GM06990 (cell line): ENCODE measurements around the gene OTOP2.
"Not testable (repeated sequence)": the region's sequence is repeated elsewhere in the genome, so short reads cannot be mapped to it uniquely, and the experiment has no call there.

Experiments used
- DNase-seq: peaks from one replicate; pipeline ENCODE4 v3.0.0-alpha.2; 2011; ENCODE audit not compliant: insufficient read length; ENCODE audit errors: extremely low read depth
- H3K27me3 ChIP-seq: replicated peaks from 2 replicates; pipeline ENCODE4 v1.6.0; 2011; ENCODE audit warnings: low read length; ENCODE audit not compliant: control insufficient read depth, insufficient read depth
- H3K36me3 ChIP-seq: 2 replicates; pipeline ENCODE4 v1.5.1; 2011; ENCODE audit warnings: low read length; ENCODE audit not compliant: control insufficient read depth, insufficient read depth
- H3K4me3 ChIP-seq: replicated peaks from 2 replicates; pipeline ENCODE4 v1.5.1; 2011; ENCODE audit warnings: low read depth, mild to moderate bottlenecking, control low read depth, low read length
- TF ChIP-seq, protein P1 (sequence below): IDR thresholded peaks from 2 replicates; pipeline ENCODE4 v1.5.1; 2011; ENCODE audit warnings: low read length, control low read depth, mild to moderate bottlenecking, inconsistent platforms; ENCODE audit not compliant: insufficient read depth, poor library complexity, severe bottlenecking

OTOP2 gene

DNA sequence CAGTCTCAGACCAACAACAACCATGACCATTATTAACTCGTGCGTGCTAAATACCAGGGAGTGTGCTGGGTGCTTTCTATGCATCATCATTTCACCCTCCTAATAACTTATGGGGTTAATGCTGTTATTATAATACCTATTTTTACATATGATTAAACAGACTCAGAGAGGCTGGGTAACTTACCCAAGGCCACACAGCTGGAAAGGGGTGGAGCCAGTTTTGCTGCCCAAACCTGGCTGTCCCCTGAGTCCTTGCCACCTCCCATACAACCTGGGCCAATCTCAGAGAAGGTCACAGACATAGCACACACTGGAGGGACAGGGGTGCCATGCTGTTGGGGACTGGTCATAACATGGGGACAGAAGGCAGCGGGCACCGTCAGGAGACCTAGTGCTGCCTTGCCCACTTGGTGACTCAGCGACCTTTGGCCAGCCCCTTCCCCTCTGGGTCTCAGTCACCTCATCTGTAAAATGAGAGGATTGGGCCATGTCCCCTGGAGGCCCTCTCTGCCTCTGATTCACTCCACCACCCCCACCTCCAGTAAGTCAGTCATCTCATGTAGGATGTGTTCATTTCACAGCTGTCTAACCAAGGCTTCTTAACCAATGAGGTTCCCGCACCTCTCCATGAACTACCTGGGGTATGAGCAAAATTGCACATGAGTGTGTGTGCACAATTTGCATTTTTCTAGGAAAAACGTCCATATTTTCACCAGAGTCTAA, 19.2 kb upstream of the OTOP2 start:
- DNase-seq = no peak
- Histone ChIP-seq H3K36me3 (no peaks in the 10 kb centered on the region), H3K27me3 (no peaks in the 10 kb centered on the region; the same call in none of the 2 replicates), H3K4me3 (no peak overlapping the region)
- TF ChIP-seq, protein P1, sequence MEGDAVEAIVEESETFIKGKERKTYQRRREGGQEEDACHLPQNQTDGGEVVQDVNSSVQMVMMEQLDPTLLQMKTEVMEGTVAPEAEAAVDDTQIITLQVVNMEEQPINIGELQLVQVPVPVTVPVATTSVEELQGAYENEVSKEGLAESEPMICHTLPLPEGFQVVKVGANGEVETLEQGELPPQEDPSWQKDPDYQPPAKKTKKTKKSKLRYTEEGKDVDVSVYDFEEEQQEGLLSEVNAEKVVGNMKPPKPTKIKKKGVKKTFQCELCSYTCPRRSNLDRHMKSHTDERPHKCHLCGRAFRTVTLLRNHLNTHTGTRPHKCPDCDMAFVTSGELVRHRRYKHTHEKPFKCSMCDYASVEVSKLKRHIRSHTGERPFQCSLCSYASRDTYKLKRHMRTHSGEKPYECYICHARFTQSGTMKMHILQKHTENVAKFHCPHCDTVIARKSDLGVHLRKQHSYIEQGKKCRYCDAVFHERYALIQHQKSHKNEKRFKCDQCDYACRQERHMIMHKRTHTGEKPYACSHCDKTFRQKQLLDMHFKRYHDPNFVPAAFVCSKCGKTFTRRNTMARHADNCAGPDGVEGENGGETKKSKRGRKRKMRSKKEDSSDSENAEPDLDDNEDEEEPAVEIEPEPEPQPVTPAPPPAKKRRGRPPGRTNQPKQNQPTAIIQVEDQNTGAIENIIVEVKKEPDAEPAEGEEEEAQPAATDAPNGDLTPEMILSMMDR = no peak

DNA sequence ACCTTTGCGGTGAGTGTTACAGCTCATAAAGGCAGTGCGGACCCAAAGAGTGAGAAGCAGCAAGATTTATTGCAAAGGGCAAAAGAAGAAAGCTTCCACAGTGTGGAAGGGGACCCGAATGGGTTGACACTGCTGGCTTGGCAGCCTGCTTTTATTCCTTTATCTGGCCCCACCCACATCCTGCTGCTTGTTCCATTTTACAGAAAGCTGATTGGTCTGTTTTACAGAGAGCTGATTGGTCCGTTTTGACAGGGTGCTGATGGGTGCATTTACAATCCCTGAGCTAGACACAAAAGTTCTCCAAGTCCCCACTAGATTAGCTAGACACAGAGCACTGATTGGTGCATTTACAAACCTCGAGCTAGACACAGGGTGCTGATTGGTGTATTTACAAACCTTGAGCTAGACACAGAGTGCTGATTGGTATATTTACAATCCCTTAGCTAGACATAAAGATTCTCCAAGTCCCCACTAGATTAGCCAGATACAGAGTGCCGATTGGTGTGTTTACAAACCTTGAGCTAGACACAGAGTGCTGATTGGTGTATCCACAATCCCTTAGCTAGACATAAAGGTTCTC, 17.8 kb upstream of the OTOP2 start:
- not testable (repeated sequence) for H3K36me3 ChIP-seq, DNase-seq, H3K27me3 ChIP-seq

DNA sequence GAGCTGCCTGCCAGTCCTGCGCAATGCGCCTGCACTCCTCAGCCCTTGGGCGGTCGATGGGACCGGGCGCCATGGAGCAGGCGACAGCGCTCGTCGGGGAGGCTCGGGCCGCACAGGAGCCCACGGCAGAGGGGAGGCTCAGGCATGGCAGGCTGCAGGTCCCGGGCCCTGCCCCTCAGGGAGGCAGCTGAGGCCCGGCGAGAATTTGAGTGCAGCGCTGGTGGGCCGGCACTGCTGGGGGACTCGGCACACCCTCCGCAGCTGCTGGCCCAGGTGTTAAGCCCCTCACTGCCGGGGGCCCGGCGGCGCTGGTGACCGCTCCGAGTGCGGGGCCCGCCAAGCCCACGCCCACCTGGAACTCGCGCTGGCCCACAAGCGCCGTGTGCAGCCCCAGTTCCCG, 17.1 kb upstream of the OTOP2 start:
- Histone ChIP-seq H3K4me3 (no peak overlapping the region), H3K27me3 (no peaks in the 10 kb centered on the region; the same call in 1 of the 2 replicates), H3K36me3 (no peaks in the 10 kb centered on the region)
- no peak for DNase-seq
- TF ChIP-seq, protein P1 = no peak

More for the DNA sequence above, 17.8 kb upstream of the OTOP2 start:
- not testable (repeated sequence) for H3K4me3 ChIP-seq

DNA sequence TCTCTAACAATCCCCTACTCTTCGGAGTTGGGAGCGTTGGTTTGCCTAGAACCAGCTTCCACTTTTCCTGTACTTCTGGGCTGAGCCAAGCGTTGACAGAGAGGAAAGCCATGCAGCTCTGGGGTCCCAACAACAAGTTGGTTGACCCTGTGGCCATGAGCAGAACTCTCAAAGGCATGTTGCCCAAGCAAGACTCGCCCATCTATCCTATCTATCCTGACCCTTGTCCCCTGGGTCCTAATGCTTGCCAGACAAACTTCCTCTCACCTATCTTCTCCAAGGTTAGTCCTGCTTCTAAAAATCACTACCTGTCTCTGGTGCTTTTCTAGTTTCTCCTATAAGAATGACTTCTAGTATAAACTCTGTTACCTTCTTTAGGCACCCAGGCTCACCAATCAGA, 15.0 kb upstream of the OTOP2 start:
- H3K36me3 ChIP-seq, H3K4me3 ChIP-seq, H3K27me3 ChIP-seq, DNase-seq: not testable (repeated sequence)

DNA sequence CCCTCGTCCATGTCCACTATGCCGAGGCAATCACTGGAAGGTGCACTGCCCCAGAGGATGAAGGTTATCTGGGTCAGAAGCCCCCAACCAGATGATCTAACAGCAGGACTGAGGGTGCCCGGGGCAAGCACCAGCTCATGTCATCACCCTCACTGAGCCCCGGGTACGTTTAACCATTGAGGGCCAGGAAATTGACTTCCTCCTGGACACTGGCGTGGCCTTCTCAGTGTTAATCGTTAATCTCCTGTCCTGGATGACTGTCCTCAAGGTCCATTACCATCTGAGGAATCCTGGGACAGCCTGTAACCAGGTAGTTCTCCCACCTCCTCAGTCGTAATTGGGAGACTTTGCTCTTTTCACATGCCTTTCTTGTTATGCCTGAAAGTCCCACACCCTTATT, 12.7 kb upstream of the OTOP2 start:
- not testable (repeated sequence) for H3K36me3 ChIP-seq, H3K4me3 ChIP-seq, H3K27me3 ChIP-seq, DNase-seq

DNA sequence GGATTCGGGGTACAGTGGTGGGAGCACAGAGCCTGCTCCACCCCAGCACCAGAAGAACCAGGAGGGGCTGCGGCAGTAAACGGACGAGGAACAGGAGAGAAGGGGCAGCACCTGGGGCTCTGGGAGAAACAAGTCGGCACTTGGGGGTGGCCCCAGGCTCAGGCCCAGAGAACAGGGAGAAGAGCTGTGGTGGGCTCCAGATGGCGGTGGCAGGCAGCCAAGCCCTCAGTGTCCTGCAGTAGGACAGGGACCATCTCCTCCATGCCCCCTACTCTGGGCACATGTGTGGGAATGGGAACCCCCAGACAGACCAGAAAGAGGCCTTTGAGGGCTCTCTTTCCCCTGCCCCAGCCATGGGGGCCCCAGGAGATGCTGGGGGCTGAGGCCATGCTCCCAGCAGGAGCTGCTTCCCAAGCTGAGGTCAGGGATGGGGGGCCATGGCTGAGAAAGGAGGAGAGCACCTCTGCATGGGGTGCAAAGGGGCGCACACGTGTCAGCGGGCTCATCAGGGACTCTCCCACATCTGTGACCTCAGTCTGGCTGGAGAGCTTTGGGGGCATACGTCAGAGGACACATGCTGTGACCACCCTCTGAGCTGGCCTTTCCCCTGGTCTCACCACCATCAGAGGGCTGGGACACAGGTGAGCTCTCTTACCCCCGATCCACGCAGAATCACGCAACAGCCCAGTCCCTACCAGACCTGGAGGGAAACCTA, 7.8 kb upstream of the OTOP2 start:
- no peaks in the 10 kb centered on the region for H3K36me3 ChIP-seq
- H3K27me3 ChIP-seq = no peaks in the 10 kb centered on the region; the same call in 1 of the 2 replicates
- no peak for DNase-seq
- TF ChIP-seq, protein P1 = no peak
- H3K4me3 ChIP-seq = no peak overlapping the region

DNA sequence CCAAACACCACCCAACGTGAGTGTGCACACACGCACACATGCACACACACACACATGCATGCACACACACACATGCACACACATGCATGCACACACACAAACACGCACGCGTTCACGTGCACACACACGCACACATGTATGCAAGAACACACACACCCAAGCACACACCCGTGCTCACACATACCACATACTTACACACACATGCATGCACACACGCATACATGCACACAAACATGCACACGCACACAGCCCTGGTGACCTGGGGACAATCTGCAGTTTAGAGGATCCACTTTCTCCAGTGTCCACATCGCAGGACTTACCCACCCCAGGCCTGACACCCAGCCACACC, 7.2 kb upstream of the OTOP2 start:
- Histone ChIP-seq H3K36me3 (no peaks in the 10 kb centered on the region), H3K4me3 (no peak overlapping the region), H3K27me3 (no peaks in the 10 kb centered on the region; the same call in 1 of the 2 replicates)
- no peak for DNase-seq
- TF ChIP-seq, protein P1 = no peak
